ENCODE results near the gene OR10A7. TPM values are rescaled to one million over a fixed set of nuclear protein-coding genes. Genes with fewer than 3 reads are reported as not detected.
"Not testable (repeated sequence)": the region's sequence is repeated elsewhere in the genome, so short reads cannot be mapped to it uniquely, and the experiment has no call there.

The OR10A7 gene, protein sequence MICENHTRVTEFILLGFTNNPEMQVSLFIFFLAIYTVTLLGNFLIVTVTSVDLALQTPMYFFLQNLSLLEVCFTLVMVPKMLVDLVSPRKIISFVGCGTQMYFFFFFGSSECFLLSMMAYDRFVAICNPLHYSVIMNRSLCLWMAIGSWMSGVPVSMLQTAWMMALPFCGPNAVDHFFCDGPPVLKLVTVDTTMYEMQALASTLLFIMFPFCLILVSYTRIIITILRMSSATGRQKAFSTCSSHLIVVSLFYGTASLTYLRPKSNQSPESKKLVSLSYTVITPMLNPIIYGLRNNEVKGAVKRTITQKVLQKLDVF
- not detected for total RNA-seq

DNA sequence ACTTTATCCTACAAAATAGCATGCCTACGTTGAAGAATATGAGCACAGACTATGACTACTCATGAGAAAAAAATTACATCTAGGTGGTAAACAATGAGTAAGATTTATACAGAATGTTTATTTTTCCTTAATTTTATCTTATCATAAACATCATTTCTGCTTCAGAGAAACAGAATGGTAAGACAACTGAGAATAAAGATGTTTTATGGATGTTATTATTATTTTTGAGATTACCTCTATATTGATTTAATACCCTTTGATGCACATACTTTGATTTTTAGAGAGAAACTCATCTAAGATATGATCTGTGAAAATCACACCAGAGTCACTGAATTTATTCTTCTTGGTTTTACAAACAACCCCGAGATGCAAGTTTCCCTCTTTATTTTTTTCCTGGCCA lies at the start of gene OR10A7:
Gene OR10A7, plus strand, starts transcription at position 301 of the 400 bp plus-strand sequence. Its CDS starts 0 bp downstream, at position 301.
- DNase-seq, result no peak

DNA sequence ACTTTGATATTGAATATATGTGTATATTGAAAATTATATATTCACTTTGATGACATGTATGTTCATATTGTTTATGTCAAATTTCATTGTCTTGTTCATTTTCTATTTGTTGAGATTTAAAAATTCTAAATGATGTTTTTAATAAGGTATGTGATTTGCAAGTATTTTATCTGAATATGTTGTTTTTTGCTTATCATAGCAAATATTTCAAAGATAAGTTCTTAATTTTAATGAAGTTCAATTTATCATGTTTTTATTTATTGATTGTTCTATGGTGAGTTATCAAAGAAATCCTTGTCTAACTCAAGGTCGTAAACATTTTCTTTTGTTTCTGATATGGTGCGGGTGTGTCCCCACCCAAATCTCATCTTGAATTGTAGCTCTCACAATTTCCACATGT lies 49.4 kb upstream of the OR10A7 start:
- no peak for DNase-seq

DNA sequence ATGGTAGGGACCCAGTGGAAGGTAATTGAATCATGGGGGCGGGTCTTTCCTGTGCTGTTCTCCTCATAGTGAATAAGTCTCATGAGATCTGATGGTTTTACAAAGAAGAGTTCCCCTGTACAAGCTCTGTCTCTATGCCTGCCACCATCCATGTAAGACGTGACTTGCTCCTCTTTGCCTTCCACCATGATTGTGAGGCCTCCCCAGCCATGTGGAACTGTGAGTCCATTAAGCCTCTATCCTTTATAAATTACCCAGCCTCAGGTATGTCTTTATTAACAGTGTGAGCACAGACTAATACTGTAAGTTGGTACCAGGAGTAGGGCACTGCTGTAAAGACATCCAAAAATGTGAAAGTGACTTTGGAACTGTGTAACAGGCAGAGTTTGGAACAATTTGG lies 49.0 kb upstream of the OR10A7 start:
- not testable (repeated sequence) for DNase-seq

DNA sequence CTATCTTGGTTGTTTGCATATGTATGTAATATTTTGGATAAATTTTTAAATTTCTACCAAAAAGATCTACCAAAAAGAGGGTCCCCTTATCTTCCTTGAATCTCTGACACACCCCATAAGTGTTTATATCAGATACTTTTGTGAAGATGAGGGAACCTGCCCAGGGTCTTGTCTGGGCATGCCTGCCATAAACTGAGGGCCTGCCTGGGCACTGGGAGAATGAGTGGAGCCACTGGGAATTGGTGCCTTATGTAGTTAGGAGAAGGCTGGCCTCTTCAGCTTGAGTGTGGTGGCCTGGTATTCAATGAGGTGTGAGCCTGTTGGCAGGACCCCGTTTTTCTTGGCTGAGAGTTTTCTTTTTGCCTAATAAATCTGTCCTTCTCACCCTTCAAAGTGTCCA lies 48.1 kb upstream of the OR10A7 start:
- DNase-seq, result no peak

DNA sequence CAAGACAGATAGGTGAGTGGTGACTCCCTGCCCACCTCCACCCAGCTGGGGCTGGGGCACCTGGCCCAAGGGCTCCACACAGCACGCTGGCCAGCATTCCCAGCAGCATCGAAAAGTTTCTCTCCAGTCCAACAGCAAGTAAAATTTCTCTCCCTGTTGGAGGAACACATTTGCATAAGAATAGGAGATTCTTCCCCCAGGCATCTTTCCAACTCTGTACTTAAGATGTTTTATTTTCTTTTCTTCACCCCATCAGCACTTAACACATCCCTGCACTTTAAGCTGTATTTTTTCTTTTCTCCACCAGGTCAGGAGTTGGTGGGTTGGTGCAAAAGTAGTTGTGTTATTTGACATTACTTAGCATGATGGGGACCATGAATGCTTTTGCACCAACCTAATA lies 47.4 kb upstream of the OR10A7 start:
- no peak for DNase-seq

DNA sequence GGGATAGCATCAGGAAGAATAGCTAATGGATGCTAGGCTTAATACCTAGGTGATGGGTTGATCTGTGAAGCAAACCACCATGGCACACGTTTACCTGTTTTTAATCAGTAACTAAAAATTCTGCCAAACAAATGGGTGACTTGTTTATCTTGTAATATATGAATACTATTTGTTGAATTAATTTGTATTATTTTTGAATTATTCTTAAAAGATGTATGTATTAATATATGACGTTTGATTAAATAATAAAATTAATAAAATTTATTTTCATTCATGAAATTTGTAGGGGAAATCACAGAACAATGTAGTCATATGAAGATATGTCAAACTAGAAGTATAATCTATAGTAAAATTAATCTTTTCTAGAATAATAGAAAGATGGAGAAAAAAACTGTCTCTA lies 32.3 kb upstream of the OR10A7 start:
- DNase-seq, result no peak

- peak; percentile 91 for DNase-seq
These were observed 31.8 kb upstream of the OR10A7 start for GRCh38 chr12:55188974-55189556.

DNA sequence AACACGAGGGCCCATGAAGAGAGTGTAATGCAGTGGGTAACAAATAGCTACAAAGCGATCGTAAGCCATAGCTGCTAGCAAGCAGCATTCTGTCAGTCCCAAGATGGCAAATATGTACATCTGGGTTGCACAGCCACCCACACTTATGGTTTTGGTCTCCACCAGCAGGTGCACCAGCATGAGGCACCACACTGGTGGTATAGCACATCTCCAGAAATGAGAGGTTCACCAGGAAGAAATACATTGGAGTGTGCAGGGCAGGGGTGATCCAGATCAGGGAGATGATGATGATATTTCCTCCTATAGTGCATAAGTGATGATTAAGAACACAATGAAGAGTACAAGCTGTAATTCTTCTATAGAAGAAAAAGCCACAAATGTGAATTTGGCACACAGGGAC lies 26.4 kb upstream of the OR10A7 start:
- no peak for DNase-seq

GRCh38 chr12:55226523-55226922 lies 5.7 kb downstream of the OR10A7 start:
- DNase-seq, result no peak

DNA sequence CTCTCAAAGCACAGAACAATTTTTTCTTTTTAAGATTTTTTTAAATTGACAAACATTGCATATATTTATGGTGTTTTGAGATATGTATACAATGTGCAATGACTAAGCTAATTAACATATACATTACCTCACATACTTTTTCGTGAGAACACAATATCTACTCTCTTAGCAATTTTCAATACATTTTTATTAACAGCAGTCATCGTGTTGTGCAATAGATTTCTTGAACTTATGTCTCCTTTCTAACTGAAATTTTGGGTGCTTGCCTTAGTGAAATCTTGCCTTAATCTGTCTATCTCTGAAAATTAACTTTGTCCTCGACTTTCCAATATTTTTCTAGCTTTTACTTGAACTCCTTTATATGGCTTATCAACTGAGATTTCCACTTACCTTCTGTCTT lies 6.8 kb downstream of the OR10A7 start:
- no peak for DNase-seq

DNA sequence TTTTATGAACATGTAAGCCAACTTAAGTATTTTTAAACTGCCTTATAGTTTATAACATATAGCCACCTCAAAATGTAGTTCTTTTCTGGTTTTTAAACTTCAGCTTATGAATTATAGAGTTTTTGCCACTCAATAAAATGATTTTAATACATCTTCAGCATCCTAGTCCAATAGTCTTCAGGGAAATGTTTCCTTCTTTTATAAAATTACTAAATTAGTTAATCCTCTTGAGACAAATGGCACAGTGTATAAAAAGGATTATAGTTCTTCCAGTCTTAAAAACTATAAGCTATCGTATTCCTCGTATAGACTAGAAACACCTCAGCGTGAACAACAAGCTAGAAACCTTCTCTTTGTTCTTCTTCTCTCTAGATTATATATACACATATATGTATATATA lies 23.5 kb downstream of the OR10A7 start, which contains the start of gene OR6C74:
Gene OR6C74, plus strand, starts transcription at position 301 of the 400 bp plus-strand sequence. CDS start 2,679 bp downstream, outside the sequence.
- DNase-seq, result no peak

- no peak for DNase-seq
These were observed 25.3 kb downstream of the OR10A7 start for GRCh38 chr12:55246159-55246558.

DNA sequence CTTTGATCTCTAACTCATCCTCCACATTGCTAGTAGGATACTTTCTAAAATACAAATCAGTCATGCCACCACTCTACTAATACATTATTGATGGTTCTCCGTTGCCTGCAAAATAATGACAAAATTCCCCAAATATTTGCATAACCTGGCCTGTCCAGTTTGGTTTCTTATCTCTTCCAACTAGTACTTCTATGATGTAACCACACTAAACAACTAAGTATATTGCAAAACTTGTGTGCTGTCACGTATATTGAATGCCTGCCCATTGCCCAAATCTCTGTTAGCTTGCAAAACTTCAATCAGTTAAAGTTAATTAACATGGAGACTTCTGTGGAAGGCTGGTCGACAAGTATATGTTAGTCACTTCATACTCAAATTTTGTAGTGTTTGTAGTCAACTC lies 30.1 kb downstream of the OR10A7 start:
- DNase-seq, result no peak

DNA sequence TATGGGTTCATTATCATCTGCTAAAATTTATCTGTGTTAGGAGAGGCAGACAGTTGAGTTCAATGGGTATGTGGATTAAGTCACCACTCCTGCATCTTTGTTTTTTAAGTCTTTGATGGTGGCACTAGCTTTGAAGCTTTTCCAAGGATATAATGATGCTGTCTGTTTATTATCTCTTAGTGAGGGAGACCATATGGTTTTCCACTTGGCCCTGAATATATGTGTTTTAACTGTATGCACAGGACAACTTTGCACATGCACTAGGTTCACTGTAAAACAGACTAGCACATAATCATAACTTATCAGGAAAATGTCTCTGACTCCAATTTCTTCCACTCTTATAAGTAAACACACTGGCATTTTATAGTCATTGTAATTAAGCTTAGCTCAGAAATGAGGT lies 32.5 kb downstream of the OR10A7 start:
- DNase-seq, result no peak

DNA sequence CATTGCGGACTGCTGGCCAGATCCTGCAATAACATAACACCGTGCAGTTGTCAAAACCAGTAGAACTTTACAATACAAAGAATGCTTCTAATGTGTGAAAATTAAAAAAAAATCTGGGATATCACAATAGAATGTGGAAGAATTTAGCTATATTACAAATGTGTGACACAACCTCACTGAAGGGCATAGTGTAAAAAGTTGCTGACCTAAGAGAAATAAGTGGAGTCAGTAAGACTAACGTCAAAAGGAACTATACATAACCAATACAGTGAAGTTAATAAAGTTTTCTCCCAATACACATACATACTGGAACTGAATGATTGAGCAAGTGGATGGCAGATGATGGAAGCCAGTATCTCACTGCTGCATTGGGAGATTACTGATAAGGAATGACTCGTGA lies 36.0 kb downstream of the OR10A7 start:
- DNase-seq, result no peak

DNA sequence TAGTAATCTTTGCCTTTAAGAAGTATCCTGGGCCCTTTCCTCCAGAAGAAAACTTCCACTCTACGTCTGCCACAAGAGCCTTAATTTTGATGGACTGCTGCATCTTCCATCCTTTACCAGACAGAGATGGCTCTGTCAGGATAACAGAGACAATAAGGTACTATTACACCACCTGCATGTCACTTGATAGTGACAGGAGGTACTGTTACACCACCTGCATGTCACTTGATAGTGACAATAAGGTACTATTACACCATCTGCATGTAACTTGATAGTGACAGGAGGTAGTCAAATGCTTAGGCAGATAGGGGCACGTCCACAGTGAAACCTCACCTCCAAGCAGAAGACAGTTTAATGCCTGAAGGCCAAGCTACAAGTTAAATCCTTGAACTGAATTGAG lies 37.5 kb downstream of the OR10A7 start:
- no peak for DNase-seq

Other genes starting within 250 kb of the OR10A7 start
- 0.92 TPM for gene TESPA1, start 236.3 kb upstream of the OR10A7 start, total RNA-seq
- gene NEUROD4, start 201.1 kb upstream of the OR10A7 start, total RNA-seq, result not detected
- gene OR9K2, start 94.6 kb upstream of the OR10A7 start, total RNA-seq, result not detected
- not detected for gene OR6C74, start 23.6 kb downstream of the OR10A7 start, total RNA-seq
- gene OR6C6, start 75.5 kb downstream of the OR10A7 start, total RNA-seq, result not detected
- not detected for gene OR6C1, start 93.3 kb downstream of the OR10A7 start, total RNA-seq
- gene OR6C3, start 109.7 kb downstream of the OR10A7 start, total RNA-seq, result not detected
- gene OR6C75, start 141.9 kb downstream of the OR10A7 start, total RNA-seq, result not detected
- not detected for gene OR6C65, start 179.5 kb downstream of the OR10A7 start, total RNA-seq
- not detected for gene OR6C76, start 205.2 kb downstream of the OR10A7 start, total RNA-seq
- gene OR6C2, start 223.1 kb downstream of the OR10A7 start, total RNA-seq, result not detected
- gene OR6C70, start 249.1 kb downstream of the OR10A7 start, total RNA-seq, result not detected

Data from tongue (tissue), 2 donors.